ENCODE measurements around the gene CSF2.
A peak's percentile ranks its signal among the peaks of the same experiment; 100 is the strongest.

CSF2 gene

DNA sequence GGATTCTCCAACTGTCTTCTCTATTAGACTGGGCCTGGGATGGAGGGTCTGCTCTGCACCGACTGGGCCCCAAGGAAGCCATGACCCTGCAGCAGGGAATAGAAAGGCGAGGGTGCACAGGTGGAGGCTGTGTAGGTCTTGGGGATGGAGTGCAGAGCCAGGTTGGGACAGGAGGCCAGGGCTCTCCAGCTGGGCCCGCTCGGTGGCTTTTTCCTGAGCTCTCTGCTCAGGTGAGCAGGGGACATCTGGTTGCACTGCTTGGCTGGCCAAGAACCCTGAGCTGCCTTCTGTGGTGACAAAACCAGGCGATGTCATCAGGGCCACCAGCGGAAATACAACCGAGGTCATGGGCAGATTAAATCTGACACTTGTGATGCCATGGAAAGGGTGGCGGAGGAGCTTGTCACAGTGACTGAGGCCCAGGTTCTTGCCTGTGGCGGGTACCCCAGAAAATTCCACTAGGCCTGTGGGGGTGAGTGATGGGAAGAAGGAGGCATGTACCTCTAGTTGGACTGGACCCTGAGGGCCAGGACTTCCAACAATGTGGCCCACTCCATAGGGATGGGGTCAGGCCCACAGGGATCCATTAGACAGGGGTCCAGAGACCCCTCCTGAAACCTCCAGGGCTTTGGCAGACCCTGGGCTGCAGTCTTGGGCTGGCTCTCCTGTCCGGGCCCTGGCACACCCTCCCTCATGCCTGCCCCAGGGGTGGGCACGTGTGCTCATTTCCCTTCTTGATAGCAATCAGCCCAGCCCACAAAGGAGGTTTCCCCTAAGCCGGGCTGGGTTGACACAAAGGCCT, 17.6 kb upstream of the CSF2 start:
- DNase-seq: no peak

DNA sequence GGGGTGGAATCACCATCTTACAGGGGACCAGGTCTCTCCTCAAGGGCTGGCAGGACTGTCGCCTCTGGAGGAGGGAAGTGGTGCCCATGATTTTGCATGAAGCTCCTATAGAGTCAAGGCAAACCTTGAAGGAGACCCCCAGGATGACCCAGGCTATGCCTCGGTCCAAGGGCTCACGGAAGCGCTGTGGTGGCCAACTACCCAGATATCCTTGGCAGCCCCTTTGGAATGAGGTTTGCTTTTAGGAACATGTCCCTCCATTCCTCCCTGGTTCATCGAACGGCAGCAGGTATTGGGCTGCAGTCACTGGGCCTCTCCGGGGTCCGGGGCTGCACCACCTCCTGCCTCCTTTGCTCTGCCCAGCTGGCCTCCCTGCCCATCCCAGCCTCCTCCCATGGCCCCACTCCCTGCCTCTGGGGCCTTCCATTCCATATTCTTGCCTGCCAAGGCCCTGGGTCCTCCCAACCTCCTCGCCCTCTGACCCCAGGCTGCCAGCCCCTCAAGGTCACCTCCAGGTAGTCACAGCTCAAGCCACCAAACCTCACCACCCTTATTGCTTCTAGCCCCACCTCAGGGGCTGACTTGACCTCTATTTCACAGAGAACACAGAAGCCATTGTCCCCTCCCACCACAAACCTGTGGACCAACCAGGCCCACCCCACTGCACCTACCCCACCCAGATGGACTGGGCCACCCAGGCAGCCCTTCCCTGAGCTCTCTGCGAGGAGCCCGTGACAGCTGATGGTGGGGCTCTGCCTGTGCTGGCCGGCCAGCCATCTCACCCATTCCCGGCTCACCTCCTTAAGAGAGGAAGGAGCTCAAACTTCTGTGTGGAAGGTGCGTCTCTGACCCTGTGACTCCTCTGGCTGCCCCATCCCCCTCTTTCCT, 16.7 kb upstream of the CSF2 start:
- DNase-seq: no peak

DNA sequence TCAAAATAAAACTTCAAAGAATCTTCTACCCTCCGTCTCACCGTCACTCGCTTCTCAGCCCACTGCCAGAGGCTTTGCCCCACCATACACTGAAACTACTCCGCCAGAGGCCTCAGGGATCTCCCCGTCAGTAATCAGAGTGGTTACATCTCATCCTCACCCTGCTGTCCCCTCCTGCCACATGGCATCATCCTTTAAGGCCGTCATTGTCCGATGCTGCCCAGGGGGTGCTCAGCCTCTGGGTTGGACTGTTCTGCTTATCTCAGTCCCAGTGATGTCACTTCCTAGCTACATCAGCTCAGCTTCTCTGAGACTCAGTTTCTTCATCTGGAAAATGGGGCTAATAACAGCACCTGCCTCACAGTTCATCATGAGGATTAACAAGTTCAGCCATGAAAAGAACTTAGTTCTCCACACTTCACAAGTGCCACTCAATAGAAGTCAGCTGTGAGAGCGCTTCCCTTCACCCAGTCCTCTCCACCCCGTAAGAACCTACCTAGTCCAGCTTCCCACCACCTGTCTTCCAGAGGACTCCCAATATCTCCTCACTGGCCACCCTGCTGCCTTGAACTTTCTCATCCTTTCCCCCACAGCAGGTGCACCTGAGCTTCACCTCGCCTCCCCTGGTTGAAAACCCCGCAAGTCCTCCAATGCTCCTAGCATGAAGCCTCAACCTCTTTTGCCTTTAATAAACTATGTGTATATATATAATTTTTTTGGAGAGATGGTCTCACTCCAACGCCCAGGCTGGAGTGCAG, 15.9 kb upstream of the CSF2 start:
- DNase-seq: no peak

DNA sequence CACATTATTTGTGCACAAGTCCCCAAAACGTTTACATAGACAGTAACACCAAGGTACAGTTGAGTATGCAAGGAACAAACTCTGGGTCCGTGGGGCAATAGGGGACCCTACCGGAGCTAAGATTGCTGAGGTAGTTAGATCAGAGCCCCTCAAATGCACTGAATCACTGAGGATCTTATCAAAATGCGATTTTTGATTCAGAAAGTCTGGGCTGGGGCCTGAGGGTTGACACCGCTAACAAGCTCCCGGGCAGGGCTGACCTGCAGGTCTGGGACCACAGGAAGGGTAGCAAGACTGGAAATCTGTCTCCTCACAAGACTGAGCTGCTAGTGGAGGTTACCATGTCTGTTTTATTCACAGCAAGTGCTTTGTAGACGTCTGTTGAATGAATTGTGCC, 14.9 kb upstream of the CSF2 start:
- no peak for DNase-seq

DNA sequence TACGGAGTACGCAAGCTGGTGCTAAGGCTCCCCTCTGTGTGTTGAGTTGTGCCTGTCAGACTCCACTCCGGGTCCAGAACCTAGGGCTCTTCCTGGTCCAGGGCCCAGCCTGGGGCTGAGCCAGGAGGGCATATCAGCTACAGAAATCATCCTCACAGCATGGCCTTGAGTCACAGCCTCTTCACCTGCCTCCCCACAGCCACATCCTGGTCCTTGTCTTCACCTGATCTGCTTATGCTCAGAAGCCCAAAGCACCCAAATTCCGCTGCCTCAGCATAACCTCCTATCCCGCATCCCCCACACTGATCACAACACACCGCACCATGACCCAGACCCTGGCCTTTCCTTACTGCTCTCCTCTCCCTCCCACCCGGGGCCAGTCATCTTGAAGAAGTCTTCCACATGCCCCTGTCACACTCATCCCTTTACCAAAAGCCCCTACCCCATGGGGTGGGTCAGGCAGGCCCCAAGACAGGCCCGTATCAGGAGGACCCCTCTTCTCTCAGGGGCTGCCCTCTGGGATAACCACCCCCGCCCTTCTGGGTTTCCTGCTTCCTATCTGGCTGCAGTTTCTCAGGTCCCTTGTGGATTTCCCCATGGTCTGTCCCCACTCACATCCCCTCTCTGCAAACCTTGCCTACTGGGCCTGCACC, 14.4 kb upstream of the CSF2 start:
- DNase-seq: no peak

DNA sequence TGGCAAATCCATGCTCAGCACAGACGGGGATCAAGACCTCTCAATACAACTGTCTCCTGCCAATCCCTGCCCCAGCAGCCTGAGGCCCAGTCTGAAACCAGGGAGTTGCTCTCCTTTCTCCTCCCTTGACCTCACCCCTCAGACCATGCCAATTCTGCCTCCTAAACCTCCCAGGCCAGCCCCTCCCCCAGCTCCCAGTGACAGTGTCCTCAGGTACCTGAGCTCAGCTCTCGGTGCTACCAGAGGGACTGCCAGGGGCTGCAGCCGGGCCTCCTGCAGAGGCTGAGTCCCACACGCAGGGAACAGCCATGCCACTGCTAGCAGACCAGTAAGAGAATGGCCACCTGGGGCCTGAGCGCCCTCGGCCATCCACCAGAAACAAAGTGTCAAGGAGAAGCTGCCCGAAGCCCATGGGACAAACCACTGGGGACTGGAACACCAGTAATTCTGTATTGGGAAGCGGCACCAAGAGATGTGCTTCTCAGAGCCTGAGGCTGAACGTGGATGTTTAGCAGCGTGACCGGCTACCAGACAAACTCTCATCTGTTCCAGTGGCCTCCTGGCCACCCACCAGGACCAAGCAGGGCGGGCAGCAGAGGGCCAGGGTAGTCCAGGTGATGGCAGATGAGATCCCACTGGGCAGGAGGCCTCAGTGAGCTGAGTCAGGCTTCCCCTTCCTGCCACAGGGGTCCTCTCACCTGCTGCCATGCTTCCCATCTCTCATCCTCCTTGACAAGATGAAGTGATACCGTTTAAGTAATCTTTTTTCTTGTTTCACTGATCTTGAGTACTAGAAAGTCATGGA, 13.7 kb upstream of the CSF2 start:
- DNase-seq: no peak

DNA sequence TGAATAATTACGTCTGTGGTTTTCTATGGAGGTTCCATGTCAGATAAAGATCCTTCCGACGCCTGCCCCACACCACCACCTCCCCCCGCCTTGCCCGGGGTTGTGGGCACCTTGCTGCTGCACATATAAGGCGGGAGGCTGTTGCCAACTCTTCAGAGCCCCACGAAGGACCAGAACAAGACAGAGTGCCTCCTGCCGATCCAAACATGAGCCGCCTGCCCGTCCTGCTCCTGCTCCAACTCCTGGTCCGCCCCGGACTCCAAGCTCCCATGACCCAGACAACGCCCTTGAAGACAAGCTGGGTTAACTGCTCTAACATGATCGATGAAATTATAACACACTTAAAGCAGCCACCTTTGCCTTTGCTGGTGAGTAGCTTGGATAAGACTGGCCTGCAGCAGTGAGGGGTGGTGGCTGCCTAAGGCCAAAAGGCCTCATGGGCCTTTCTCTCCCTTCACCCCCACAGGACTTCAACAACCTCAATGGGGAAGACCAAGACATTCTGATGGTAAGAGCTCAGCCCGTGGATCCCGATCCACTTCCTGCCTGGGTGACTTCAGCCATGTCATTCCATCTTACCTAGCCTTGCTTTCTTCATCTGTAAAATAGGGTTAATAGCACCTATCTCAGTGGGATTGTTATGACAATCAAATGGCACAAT, 13.0 kb upstream of the CSF2 start, which contains the start of gene IL3:
IL3 (plus strand) TSS at position 155 of the 661 bp plus-strand sequence; CDS start at position 207, 52 bp downstream.
- no peak for DNase-seq

DNA sequence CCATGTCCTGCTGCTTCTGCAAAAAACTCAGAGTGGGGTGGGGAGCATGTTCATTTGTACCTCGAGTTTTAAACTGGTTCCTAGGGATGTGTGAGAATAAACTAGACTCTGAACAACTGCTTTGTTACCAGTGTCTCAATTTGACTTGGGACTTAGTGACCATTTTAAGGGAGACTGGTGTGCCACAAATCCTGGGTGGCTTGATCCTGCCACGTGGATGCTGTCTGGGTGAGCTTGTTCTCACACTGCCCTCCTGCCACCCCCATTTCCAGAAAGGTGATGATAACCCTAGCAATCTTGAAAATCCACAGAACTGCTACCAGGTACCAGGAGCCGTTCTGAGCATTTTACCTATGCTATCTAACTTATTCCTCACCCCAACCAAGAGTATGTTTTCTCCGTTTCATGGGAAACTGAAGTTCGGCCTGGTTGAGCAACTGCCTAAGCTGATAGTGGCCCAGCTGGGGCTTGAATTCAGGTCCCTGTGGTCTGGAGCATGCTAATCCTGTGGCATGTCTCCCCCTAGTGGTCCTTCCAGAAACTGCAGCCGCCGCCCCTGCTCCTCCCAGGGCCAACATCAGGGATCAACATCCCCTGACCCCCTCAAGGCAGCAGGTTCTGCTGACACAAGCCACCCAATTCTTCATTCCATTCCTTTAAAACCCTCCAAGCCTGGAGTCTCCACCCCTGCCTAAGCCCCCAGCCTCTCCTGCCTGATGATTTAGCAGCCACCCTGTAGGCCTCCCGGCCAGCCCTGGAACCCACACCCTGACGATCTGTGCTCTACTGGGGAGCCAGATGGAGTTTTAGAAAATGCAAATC, 10.3 kb upstream of the CSF2 start:
- no peak for DNase-seq

DNA sequence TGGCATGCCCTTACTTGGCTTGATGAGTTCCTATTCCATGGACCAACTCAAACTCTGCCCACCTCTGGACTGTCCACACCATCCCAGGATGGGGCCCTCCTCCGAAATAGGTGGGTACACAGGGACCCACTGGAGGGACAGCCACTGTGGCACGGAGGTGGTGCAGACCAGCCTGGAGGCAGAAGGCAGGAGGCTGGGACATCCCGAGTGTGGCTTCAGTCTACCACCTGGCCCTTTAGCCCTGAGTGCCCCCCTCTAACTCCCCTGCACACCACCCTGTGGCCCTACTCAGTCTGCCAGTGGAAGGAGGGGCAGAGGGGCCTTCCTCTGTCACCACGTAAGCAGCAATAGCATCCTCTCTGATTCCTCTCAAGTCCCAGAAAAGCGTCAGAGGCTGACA, 9.4 kb upstream of the CSF2 start:
- DNase-seq: no peak

DNA sequence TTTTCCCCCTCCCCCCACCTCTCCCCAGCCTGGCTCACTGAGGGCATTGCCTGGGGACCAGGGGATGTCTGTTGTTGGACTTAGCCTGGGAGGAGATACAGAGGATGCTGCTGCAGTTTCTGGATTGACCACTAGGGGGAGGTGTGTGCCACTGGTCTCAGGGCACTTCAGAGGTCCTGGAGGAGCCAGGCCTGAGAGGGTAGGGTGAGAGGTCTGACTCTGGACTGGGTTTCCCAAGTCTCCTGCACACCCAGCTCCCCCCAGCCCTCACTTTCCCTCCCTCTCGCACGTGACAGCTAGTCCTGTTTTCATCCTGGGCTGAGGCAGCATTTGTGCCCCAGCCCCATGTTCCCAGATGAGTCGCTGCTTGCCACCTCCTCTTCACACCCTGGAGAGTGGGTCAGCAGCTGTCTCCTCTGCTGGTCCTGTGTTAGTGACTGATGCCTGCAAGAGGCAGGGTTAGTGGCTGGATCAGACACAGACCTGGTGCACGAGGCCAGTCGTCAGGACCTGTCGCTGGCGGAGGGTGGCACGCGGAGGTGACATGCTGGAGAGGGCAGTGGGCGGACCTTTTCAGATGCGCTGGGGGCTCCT, 8.8 kb upstream of the CSF2 start:
- DNase-seq: no peak

DNA sequence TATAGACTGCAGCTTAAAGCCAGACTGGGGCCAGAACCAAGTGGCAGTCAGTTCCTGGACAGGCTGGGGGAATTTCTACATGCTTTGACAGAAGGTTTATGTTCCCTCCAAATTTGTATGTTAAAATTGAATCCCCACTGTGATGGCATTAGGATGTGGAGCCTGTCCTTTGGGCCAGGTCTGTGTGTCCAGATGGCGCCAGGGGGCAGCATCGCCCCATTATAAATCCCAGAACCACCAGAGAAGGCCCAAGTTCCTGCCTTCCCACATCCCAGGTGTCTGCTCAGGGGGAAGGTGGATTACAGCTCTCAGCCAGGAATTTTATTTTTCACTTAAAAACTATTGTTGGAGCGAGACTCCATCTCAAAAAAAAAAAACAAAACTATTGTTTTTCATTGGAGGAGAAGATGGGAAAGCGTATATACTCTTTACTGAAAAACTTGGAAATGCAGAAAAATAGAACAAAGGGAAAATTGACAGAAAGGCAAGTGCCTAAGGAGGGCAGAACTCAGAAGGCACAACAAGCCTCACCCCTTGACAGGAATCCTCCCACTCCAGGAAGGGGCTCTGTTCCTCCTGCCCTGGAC, 8.1 kb upstream of the CSF2 start:
- DNase-seq: peak; percentile 13

DNA sequence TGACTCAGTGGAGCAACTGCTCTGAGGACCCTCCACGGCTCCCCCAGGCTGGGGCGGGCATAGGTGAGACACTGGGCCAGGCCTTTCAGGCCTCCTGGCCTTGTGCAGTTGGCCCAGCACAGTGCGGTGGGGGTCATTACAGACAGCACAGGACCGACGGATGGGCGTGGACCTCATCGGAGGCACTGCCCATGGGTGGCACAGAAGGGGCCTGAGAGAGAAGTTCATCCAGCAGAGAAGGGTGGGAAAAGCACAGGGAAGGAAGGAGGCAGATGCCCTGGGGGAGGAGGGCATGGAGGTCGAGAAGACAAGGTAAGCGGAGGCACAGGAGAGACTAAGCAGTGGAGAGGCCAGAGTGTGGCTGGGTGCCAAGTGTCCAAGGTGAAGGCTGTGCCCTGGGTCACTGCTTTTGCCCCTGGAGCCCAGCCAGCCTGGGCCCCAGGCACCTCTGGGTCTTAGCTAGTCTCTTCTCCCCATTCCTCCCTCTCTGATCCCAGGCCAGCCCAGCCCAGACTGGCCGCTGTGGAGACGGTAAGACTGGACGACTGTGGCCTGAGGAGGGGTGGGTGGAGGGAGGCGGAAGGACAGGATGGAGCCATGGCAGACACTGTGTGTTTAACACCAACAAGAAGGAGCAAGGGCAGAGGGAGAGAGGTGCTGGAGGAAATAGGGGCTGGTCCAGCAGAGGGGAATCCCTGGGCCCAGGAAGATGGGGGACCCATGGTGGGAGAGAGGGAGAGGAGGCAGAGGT, 7.5 kb upstream of the CSF2 start:
- DNase-seq: no peak

DNA sequence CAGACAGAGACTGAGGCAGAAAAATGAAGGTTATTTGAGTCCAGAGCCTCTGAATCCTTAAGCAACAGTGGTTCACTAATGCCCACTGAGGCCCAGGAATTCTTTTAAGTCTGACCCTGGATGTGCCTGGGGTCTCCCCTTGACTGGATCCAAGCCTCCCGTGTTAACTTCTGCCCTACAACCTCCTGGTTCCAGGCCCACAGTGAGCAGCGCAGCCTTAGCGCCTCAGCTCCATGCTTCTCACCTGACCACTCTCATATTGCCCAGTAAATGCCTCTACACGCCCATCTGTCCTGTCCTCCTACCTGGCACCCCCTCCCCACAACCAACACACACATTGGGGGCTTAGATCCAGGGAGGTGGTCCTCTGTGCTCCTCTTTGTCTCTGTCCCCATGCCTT, 6.7 kb upstream of the CSF2 start:
- DNase-seq: no peak

DNA sequence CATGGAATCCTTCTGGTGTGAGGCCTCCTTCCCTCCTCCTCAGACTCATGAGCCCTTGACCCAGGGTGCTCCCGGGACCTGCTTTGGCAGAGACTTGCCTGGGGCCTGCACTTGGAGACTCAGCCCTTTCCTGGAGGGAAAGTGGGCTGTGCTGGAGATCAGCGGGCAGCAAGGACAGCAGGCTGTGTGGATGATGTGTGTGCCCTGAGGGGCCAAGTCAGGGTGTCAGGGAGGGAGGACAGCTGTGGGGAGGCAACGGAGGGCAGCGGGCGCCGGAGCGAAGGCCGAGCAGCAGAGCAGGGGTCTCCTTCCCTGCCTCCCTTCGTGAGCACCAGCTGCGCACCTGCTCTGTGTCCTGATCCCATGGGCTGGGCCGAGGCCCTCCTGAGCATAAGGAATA, 6.1 kb upstream of the CSF2 start:
- DNase-seq: no peak

DNA sequence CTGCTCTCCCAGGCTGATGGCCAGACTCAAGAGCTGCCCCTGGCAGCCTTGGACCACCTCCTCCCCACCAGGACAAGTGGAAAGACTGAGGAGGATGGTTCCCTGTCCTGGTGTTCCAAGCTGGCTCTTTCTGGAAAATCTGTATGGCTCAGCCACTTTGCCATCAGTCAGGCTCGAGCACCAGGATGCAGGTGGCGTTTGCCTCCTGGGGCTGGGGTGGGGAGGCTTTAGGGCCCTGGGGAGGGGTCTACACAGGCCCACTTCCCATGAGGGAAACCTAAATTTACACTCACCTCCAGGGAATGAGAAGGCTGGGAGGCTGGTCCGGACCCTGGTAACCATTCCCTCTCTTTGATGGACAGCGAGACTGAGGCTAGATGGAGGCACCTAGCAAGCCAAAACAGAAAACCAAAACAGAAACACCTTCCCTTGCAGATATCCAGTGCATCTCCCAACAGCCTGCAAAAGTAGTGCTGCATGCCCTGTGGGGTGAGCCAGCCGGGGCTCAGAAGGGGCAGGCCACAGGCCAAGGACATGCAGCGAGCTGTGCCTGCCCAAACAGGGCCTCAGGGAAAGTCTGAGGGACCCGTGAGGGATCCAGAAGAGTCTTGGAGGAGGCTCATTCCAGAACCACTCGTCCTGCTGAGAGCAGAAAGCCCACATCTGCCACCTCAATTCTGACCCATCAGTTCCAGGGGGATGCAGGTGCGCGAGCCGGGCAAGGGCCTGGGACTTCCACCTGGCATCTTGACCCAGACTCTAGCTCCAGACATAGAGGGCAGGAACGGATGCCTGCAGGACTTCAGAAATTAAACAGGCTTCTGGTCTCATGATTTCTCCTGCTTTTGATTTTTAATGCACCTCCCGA, 5.4 kb upstream of the CSF2 start:
- DNase-seq: no peak

DNA sequence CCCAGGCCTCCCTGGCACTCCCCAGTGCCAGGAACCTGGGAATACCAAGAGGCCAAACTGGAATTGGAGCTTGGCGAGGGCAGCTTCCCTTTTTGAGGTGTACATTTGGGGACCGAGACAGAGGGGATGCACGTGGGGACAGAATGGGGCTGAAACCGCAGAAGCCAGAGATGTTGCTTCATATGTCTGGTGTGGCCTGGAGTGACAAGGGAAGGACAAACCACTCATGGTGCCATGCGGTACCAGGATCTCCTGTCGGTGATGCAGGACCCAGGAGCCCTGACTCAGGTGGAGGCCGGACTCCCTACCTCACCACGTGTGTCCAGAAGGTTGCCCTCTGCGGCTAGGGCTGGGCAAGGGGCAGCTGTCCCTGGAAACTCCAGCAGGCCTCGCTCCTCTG, 4.0 kb upstream of the CSF2 start:
- DNase-seq: no peak

DNA sequence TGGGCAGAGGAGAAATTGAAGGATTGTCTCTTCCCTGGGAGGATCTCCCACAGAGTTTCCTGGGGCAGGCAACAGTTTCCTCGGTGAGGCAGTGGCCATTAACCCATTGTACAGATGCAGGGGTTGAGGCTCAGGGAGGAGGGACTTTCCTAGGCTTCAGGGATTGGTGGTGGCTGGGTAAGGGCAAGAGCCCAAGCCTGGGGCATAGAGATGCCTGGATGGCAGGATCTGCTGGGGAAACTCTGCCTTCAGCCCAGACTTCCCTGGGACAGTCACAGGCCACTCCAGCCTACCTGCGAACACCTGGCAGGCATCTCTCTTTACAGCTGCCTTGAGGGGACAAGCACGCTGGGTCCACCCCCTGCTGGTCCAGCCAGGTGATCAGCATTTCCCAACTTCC, 3.6 kb upstream of the CSF2 start:
- no peak for DNase-seq

Data from DMS153 (cell line).